Psoas muscle (tissue), 8 donors: ENCODE data around the gene RPS17. TPM values are rescaled to one million over a fixed set of nuclear protein-coding genes. Genes with fewer than 3 reads are reported as not detected.
"Not testable (repeated sequence)": the region's sequence is repeated elsewhere in the genome, so short reads cannot be mapped to it uniquely, and the experiment has no call there.

Experiments used
- ATAC-seq, 4 donors: fragments of 200-7000 bp; cut with Tn5 transposase; one replicate each; pipeline ENCODE4 v1.9.1; 2020; ENCODE audit warnings: moderate library complexity in 3 of 4, mild to moderate bottlenecking in 2 of 4
- DNase-seq, 2 donors: peaks; one replicate each; pipeline ENCODE4 v3.0.0-alpha.2; 2020
- H3K27ac ChIP-seq: fragments of 200-600 bp; one replicate; pipeline ENCODE4 v1.8.0; 2022
- H3K27me3 ChIP-seq, 3 donors: fragments of 200-600 bp in 1 of 3; one replicate each; pipeline versions ENCODE4 v1.6.1 to v1.8.0; 2013 to 2022; ENCODE audit warnings: low read length in 2 of 3, mild to moderate bottlenecking in 2 of 3, moderate library complexity in 1 of 3; ENCODE audit not compliant: insufficient read depth in 3 of 3
- H3K36me3 ChIP-seq, 2 donors: fragments of 200-600 bp in 1 of 2; one replicate each; pipeline versions ENCODE4 v1.6.1 to v1.8.0; 2013 to 2022; ENCODE audit warnings: low read depth in 1 of 2, mild to moderate bottlenecking in 1 of 2, moderate library complexity in 1 of 2; ENCODE audit not compliant: insufficient read depth in 1 of 2
- H3K4me1 ChIP-seq: fragments of 200-600 bp; one replicate; pipeline ENCODE4 v1.8.0; 2022
- H3K4me3 ChIP-seq: fragments of 200-600 bp; one replicate; pipeline ENCODE4 v1.8.0; 2022; ENCODE audit warnings: mild to moderate bottlenecking
- H3K9me3 ChIP-seq: fragments of 200-600 bp; one replicate; pipeline ENCODE4 v1.8.0; 2022
- WGBS, 3 donors: extraction: QIAGEN DNeasy Blood & Tissue Kit; methylation state at CpG; one replicate each; pipeline versions ENCODE4 v1.1.6 to v1.1.7; 2013; 5-methylcytosine and 5-hydroxymethylcytosine counted together
- intact Hi-C, 2 donors: fragments of 100-400 bp; cut with DNase I; formaldehyde crosslinking; loops; one replicate each; pipeline versions ENCODE4 v1.11.0 to v1.14.2; 2022
- polyA plus RNA-seq, 3 donors: library from polyadenylated mRNA; stranded (reverse); fragments of 200-250 nt; gene quantifications; one replicate each; pipeline ENCODE4 v1.2.3, GENCODE V29; 2013
- total RNA-seq, 4 donors: library from RNA; stranded (reverse); fragmentation: NEBNext Ultra II Directional in 2 of 4; extraction: Animal tissue kit (Norgen Biotek cat#: 25700) in 2 of 4; gene quantifications; one replicate each; pipeline versions ENCODE4 v1.2.1 to v1.2.4, GENCODE V29; 2021 to 2023
- donor health status: healthy with polysubstance abuse.
- donor health status: DM: no; HTN: no; CAD: no; lungs with moderate emphysema.
- donor health status: Bipolar disorder and iron deficiency.
- donor health status: healthy.
- donor health status: DM: yes; HTN: yes; CAD: no.
- donor health status: DM: no; HTN: no; CAD: no.
- donor health status: DM: no; HTN: no; CAD: no.
- donor health status: DM: yes; HTN: yes; CAD: no.

The RPS17 gene
- total and polyA plus RNA-seq, 7 donors: 724 to 3,349 (median 1,041) TPM

GRCh38 chr15:82497978-82498377 is 42.3 kb downstream of the RPS17 start:
- ATAC-seq, H3K36me3 ChIP-seq, H3K4me3 ChIP-seq, H3K9me3 ChIP-seq, H3K27ac ChIP-seq, intact Hi-C loops, DNase-seq, H3K27me3 ChIP-seq, H3K4me1 ChIP-seq: not testable (repeated sequence)

DNA sequence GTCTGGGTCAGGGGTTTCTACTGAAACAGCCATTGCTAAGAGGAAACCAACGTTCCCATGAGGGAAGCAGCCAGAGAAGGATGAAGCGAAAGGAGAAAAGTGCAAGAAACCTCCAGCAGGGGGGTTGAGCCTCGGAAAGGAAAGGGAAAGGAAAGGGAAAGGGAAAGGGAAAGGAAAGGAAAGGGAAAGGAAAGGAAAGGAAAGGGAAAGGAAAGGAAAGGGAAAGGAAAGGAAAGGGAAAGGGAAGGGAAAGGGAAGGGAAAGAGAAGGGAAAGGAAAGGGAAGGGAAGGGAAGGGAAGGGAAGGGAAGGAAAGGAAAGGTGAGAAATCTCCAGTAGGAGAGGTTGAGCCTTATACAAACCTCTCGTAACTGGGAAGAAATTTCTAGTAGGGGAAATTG is 52.0 kb downstream of the RPS17 start:
- DNase-seq, H3K27me3 ChIP-seq, intact Hi-C loops, H3K27ac ChIP-seq, H3K4me3 ChIP-seq, H3K36me3 ChIP-seq, ATAC-seq, H3K4me1 ChIP-seq, H3K9me3 ChIP-seq: not testable (repeated sequence)
- 68 to 74% (median 68%) methylated on average over 4 of the region's 4 CpGs for WGBS, 3 donors

DNA sequence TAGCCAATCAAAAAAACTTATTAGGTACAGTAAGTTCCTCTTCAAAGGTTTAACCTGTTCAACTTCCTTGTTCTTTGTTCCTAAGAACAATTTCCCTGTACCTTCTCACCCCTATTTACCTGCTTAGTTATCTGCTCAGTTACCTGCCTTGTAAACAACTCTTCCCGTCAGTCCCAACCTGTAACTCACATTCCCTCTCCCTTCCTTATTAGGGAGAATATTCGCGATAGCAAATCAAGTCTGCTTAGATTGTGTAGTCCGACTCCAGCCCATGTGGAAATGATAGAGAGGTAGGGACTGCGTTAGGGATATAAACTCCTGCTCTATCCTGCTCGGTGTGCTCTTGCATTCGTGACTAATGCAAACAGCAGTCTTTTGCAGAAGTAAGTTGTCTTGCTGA is 53.2 kb downstream of the RPS17 start:
- H3K4me1 ChIP-seq, DNase-seq, H3K9me3 ChIP-seq, H3K36me3 ChIP-seq, H3K4me3 ChIP-seq, intact Hi-C loops, H3K27ac ChIP-seq, ATAC-seq, H3K27me3 ChIP-seq: not testable (repeated sequence)
- 85 to 88% (median 85%) methylated on average over 7 of the region's 7 CpGs for WGBS, 3 donors

Other genes with a start within 250 kb of the RPS17 start
- gene GOLGA6L10, start 191.0 kb downstream of the RPS17 start, total RNA-seq: under 1 TPM; 0.61 to 0.91 (median 0.75) TPM
- gene GOLGA6L10, start 191.0 kb downstream of the RPS17 start, polyA plus RNA-seq: under 1 TPM; 0.39 to 0.73 (median 0.42) TPM
- gene GOLGA6L9, start 110.6 kb downstream of the RPS17 start, total RNA-seq: 1 to 10 TPM in 2 of 4 donors, under 1 TPM in 2; 0.87 to 1.7 (median 1.1) TPM
- gene GOLGA6L9, start 110.6 kb downstream of the RPS17 start, polyA plus RNA-seq: 1 to 10 TPM; 1.1 to 3.5 (median 1.1) TPM
- gene CPEB1, start 106.9 kb upstream of the RPS17 start, total RNA-seq: 1 to 10 TPM in 3 of 4 donors, under 1 TPM in 1; 0.59 to 4.6 (median 1.5) TPM
- 1 to 10 TPM in 1 of 3 donors, under 1 TPM in 2; 0.07 to 1.3 (median 0.31) TPM for gene CPEB1, start 106.9 kb upstream of the RPS17 start, polyA plus RNA-seq
- gene AP3B2, start 169.4 kb upstream of the RPS17 start, total RNA-seq: 1 to 10 TPM in 1 of 4 donors, under 1 TPM in 3; 0.13 to 2.0 (median 0.36) TPM
- under 1 TPM in 2 of 3 donors, not detected in 1; 0.16 to 0.27 TPM for gene AP3B2, start 169.4 kb upstream of the RPS17 start, polyA plus RNA-seq